HCEC 1CT (cell line): Measurements from ENCODE around the gene NTN5.
"Not testable (repeated sequence)": the region's sequence is repeated elsewhere in the genome, so short reads cannot be mapped to it uniquely, and the experiment has no call there.

Source experiments
- DNase-seq: peaks from one replicate; pipeline ENCODE4 v3.0.0-alpha.2; 2017

Gene NTN5

GRCh38 chr19:48672994-48673393 lies at the start of gene NTN5:
Gene NTN5, minus strand, starts transcription at chr19:48673017. Its CDS starts 2,031 bp downstream, at chr19:48670986.
- DNase-seq, result no peak

- no peak for DNase-seq
Observed at GRCh38 chr19:48722196-48722708, 49.4 kb upstream of the NTN5 start.

GRCh38 chr19:48720613-48721296 lies 47.9 kb upstream of the NTN5 start:
- DNase-seq, result peak; percentile 99

- DNase-seq, result no peak
Observed at GRCh38 chr19:48720251-48720612, 47.4 kb upstream of the NTN5 start.

- DNase-seq, result no peak
Observed at GRCh38 chr19:48719263-48720171, 46.7 kb upstream of the NTN5 start, which contains the start of gene MAMSTR. Gene MAMSTR, minus strand, starts transcription at chr19:48719725. Its CDS starts 694 bp downstream, at chr19:48719031.

- no peak for DNase-seq
Observed at GRCh38 chr19:48718711-48719231, 46.0 kb upstream of the NTN5 start.

- not testable (repeated sequence) for DNase-seq
Observed at GRCh38 chr19:48718106-48718505, 45.3 kb upstream of the NTN5 start.

GRCh38 chr19:48716562-48717291 lies 43.9 kb upstream of the NTN5 start:
- DNase-seq, result no peak

GRCh38 chr19:48715681-48716171 lies 42.9 kb upstream of the NTN5 start:
- no peak for DNase-seq

- no peak for DNase-seq
Observed at GRCh38 chr19:48714759-48715675, 42.2 kb upstream of the NTN5 start.

- peak; percentile 99 for DNase-seq
Observed at GRCh38 chr19:48713864-48714755, 41.3 kb upstream of the NTN5 start.

- DNase-seq, result peak; percentile 22
Observed at GRCh38 chr19:48713041-48713863, 40.4 kb upstream of the NTN5 start.

- DNase-seq, result no peak
Observed at GRCh38 chr19:48711106-48711662, 38.4 kb upstream of the NTN5 start.

- no peak for DNase-seq
Observed at GRCh38 chr19:48708471-48708870, 35.7 kb upstream of the NTN5 start.

- no peak for DNase-seq
Observed at GRCh38 chr19:48705431-48705830, 32.6 kb upstream of the NTN5 start.

- DNase-seq, result no peak
Observed at GRCh38 chr19:48703316-48703715, 30.5 kb upstream of the NTN5 start.

- DNase-seq, result no peak
Observed at GRCh38 chr19:48702701-48703100, 29.9 kb upstream of the NTN5 start.

- peak; percentile 77 for DNase-seq
Observed at GRCh38 chr19:48698046-48698445, 25.2 kb upstream of the NTN5 start.

- DNase-seq, result no peak
Observed at GRCh38 chr19:48696353-48697010, 23.7 kb upstream of the NTN5 start.
